Measurements from ENCODE around the gene OR2T29.
"Not testable (repeated sequence)": the region's sequence is repeated elsewhere in the genome, so short reads cannot be mapped to it uniquely, and the experiment has no call there.

Gene OR2T29

GRCh38 chr1:248562672-248563071 is at the start of gene OR2T29:
TSS of gene OR2T29 (minus strand) at chr1:248562772. CDS start at chr1:248559491, 3,281 bp downstream.
- not testable (repeated sequence) for DNase-seq

- DNase-seq: peak; percentile 38
These were observed 49.4 kb upstream of the OR2T29 start for GRCh38 chr1:248611883-248612414.

DNA sequence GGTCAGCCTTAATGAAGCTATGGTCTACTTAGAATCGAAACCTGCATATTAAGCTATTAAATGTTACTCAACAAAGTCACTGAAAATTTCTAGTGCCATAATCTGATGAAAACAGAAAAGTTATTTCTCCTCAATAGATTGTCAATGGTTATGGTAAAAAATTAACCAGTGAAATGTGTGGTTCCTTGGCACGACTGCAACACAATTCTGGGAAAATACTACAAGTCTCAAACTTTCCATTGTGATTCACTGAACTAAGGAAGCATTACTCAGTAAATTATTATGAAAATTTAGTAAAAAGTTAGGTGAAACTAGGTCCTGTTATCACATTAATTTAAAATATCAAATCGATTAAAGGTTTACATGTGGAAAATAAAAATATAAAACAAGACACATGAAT is 47.7 kb upstream of the OR2T29 start:
- no peak for DNase-seq

DNA sequence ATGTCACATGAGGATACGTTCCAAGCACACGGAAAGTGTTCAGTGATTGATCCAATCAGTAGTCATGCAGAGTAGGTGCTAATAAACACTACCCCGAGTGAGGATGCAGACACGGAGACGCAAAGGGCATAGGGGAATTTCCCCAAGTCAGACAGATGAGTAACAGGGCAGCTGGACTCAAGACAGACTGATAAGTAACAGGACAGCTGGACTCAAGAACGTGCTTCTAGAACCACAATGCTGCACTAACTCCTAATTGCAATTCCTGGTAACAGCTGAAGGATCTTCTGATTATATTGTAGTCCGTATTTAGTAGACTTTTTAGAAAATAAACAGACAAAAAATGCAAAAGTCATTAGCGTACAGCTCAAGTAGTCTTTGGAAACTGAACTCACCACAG is 36.8 kb upstream of the OR2T29 start:
- DNase-seq: no peak

GRCh38 chr1:248597589-248597988 is 35.0 kb upstream of the OR2T29 start, which contains the start of gene OR2T10:
TSS of gene OR2T10 (minus strand) at chr1:248597700. CDS start at chr1:248593768, 3,932 bp downstream.
- DNase-seq: no peak

DNA sequence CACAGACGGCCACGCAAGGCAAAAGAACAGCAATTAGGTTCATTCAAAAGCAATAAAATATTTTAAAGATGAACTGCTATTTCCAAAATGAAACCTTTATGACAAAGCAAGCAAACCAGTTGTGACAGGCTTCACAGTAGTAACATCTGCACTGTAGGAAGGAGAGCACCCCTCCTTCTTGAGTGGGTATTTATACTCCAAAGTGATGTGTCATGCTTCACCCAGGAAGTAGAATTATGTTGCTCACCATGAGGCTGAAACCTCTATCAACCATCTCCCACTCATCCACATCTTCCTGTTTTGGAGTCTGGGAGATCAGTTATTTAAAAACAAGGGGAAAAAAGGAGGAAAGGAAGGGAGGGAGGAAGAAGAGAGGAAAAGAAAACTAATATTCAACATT is 34.0 kb upstream of the OR2T29 start:
- no peak for DNase-seq

- no peak for DNase-seq
These were observed 30.7 kb upstream of the OR2T29 start for GRCh38 chr1:248593226-248593625.

- DNase-seq: no peak
These were observed 30.1 kb upstream of the OR2T29 start for GRCh38 chr1:248592655-248593054.

DNA sequence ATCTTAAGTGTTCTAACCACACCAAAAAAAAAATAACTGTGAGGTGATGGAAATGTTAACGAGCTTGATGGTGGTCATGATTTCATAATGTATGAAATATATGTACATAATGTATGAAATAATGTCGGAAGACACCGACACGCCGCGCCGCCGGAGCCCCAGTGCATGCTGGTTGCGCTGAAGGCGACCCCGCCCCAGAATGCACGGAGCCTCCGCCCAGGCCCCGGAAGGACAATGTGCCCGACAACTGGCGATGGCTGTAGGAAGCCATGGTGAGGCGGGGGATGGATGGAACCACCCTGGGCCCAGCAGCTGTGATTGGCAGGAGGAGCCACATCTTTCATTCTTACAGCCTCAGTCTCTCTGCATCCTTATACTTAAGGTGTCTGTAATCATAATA is 27.5 kb upstream of the OR2T29 start:
- DNase-seq: no peak

- DNase-seq: no peak
These were observed 26.8 kb upstream of the OR2T29 start for GRCh38 chr1:248589334-248589733.

DNA sequence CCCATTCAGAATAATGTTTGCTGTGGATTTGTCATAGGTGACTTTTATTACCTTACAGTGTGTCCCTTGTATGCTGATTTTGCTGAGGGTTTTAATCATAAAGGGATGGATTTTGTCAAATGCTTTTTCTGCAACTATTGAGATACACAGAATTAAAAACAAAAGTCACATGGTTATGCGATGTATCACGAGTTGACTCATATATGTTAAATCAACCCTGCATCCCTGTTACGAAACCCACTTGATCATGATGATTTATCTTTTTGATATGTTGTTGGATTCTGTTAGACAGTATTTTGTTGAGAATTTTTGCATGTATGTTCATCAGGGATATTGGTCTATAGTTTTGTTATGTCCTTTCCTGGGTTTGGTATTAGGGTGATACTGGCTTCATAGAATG is 22.7 kb upstream of the OR2T29 start:
- no peak for DNase-seq

- no peak for DNase-seq
These were observed 13.8 kb upstream of the OR2T29 start for GRCh38 chr1:248576260-248576980.

- DNase-seq: not testable (repeated sequence)
These were observed 12.1 kb upstream of the OR2T29 start, which contains the start of gene OR2T34 for GRCh38 chr1:248574657-248575056. TSS of gene OR2T34 (minus strand) at chr1:248574757. CDS start at chr1:248574757, 0 bp downstream.

GRCh38 chr1:248573856-248574255 is 11.3 kb upstream of the OR2T29 start:
- DNase-seq: not testable (repeated sequence)

DNA sequence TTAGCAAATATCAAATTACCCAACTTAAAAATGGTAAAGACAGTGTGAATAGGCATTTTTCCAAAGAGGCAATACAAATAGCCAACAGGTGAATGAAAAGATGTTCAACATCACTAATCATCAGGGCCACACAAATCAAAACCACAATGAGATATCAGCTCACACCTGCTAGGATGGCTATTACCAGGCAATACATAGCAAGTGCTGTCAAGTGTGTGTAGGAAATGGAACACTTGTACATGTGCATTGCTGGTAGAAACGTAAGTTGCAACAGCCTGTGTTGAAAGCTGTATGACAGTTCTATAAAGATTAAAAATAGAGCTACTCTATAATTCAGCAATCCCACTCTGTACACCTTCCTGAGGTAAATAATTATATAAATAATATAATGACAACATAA is 9.5 kb upstream of the OR2T29 start:
- DNase-seq: not testable (repeated sequence)

DNA sequence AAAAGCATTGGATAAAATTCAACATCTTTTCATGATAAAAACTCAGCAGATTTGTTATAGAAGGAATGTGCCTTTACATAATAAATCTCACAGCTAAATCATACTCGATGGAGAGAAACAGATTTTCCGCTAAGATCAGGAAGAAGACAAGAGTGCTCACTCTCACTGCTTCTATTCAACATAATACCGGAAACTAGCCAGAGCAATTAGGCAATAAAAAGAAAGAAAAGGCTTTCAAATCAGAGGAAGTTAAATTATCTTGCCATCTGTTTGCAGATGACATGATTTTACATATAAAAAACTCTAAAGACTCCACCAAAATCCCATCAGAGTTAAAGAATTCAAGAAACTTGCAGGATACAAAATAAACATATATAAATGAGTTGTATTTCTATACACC is 8.2 kb upstream of the OR2T29 start:
- DNase-seq: not testable (repeated sequence)

GRCh38 chr1:248569049-248569448 is 6.5 kb upstream of the OR2T29 start:
- not testable (repeated sequence) for DNase-seq

- not testable (repeated sequence) for DNase-seq
These were observed 3.2 kb upstream of the OR2T29 start for GRCh38 chr1:248565530-248566373.

DNA sequence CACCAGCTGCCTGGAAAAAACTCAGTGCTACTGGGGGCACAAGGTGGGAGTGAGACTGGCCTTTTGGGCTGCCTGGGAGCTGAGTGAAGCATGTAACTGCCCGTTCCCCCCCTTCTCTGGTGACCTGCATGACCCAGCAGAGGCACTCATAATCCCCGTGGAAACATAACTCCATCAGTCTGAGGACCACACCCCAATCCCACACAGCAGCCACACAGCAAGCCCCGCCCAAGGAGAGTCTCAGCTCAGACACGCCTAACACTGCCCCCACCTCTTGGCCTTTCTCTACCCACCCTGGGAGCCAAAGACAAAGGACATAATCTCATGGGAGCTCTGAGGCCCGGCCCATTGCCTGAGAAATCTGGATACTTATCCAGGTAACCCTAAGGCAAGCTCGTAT is 11.5 kb downstream of the OR2T29 start:
- not testable (repeated sequence) for DNase-seq

DNA sequence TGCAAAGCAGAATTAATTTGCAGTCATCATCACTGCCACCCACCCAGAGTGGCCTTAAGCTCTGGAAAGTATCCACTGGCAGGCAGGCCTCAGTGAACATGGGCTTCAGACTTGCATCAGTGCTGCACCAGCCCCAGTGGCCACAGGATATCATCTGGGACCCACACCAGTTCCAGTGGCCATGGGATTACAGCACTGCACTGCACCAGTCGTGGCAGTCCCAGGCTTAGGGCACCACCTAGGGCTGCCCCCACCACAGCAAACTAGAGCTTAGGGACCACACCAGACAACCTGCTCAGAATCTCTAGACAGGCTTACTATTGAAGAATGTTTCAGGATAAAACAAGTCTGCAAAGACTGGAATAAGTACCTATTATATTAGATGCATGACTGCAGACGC is 15.2 kb downstream of the OR2T29 start:
- DNase-seq: not testable (repeated sequence)

DNA sequence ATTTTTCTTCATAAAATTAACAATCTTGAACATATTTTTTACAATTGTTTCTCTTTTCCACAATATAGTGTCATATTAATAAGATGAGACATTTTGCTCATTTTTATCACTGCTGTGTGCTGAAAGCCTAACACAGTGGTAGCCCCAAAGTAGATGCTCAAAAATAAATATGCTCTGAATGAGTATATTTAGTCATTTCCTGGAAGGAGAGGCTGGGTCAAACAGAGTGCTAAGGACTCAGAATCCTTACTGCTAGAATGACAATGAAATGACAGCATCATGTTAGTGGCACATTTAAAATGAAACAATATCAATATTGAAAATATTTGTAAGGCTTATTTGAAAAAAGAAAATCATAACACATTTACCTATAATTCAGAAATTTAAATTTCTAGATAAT is 25.1 kb downstream of the OR2T29 start:
- DNase-seq: not testable (repeated sequence)

GRCh38 chr1:248521856-248522255 is 40.7 kb downstream of the OR2T29 start:
- DNase-seq: no peak

DNA sequence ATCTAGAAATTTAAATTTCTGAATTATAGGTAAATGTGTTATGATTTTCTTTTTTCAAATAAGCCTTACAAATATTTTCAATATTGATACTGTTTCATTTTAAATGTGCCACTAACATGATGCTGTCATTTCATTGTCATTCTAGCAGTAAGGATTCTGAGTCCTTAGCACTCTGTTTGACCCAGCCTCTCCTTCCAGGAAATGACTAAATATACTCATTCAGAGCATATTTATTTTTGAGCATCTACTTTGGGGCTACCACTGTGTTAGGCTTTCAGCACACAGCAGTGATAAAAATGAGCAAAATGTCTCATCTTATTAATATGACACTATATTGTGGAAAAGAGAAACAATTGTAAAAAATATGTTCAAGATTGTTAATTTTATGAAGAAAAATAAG is 52.4 kb downstream of the OR2T29 start:
- not testable (repeated sequence) for DNase-seq

DNA sequence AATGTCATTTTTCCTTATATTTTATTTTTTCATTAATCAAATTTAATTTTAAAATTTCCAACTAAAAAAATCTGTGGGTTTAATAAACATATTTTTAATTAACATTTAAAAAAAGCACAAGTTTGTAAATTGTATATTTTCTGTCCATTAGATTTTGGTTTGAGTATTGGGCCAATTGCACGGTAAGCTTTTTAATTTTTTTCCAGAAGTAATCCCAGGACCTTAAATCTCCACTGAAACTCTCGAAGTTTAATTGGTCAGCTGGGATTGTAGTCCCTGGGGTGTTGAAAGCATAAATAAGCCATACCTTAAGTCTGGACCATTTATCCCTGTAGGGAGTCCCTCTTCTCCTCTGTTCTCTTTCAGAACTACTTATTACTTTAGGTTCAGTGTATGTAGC is 54.8 kb downstream of the OR2T29 start, which contains the start of gene OR2G6:
Gene OR2G6 (plus strand): TSS at position 301 of the 400 bp plus-strand sequence. CDS start 13,574 bp downstream, outside the sequence.
- DNase-seq: not testable (repeated sequence)

All from stimulated activated CD4-positive, alpha-beta T cell treated with anti-CD3 and anti-CD28 coated beads, Interleukin-15, amount 100 ng/mL, for 24 hours (primary cell).